ENCODE measurements around the gene RCAN2.

RCAN2 gene

DNA sequence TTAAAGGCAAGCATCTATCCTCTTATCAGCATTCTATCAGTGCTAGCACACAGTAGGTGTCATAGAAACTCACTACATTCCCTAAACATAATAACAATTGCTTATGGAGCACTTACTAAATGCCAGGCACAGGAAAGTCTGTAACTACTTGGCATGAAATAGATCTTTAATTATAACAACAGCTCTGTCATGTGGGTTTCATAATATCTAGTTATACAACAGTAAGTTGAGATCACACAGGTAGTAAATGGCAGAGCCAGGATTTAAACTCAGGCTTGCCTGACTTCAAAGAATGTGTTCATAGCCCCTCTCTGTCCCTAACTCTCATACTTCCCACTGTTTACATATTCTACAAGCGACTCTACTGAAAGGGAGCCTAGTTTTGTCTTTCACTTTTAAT, 254.5 kb downstream of the RCAN2 start:
- DNase-seq (ENCODE audit: extremely low spot score, insufficient read length, low read depth) (no peak), FAIRE-seq (no peak)

DNA sequence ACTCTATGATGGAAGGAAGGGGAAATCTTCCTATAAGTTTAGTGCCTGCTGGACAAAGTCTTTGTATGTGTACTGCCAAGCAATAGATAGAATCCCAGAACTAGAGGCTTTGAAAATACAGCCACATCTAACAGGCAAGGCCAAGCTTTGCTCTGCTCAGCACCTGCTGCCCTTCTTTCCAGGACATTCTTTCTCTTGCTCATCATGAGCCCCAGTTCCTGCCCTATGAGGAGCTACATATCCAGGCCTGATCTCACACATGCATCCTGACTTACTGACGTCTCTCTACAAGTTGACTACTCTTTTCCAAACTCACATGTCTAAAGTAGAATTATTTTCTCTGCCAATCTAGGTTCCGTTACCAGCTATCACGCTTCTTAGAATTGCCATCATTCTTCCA, 256.0 kb downstream of the RCAN2 start:
- DNase-seq (ENCODE audit: extremely low spot score, insufficient read length, low read depth) (no peak), FAIRE-seq (no peak)

DNA sequence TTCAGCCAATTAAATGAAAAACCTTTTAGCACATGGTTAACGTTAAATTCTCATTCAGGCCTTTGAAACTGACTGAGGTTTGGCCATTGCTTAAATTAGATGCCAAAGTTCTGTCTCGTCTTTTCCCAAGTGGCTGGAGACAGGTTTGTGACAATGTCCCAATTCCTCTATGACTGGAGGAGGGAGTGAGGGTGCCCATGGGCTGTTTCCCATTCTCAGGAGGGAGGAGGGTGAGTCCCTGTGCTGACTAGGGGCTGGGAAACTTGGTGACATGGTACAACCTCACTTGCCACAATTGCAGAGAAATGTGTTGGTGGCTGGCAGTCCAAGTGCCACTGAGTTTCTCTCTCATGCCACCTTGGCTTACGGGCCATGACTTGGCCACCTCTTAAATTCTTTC, 256.5 kb downstream of the RCAN2 start:
- DNase-seq (ENCODE audit: extremely low spot score, insufficient read length, low read depth) = no peak

DNA sequence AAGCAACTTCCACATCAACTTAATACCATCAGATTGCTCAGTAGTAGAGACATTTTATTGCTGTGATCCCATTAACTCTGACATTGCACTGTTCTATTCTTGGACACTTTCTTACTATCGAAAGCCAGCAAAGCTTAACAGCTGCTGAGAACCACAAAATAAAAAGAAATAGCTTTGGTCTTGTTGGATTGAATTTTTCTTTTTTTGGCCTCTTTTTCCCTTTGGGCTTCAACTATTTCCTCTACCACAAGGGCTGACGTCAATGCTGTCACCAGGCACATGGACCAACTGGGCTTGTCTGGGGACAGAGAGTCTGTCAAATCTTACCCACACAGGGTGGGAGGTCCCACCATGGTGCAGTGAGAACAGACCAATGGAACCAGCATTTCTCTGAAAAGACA, 257.1 kb downstream of the RCAN2 start:
- no peak for DNase-seq (ENCODE audit: extremely low spot score, insufficient read length, low read depth)
- no peak for FAIRE-seq

More for the DNA sequence above, 256.5 kb downstream of the RCAN2 start:
- FAIRE-seq = no peak

DNA sequence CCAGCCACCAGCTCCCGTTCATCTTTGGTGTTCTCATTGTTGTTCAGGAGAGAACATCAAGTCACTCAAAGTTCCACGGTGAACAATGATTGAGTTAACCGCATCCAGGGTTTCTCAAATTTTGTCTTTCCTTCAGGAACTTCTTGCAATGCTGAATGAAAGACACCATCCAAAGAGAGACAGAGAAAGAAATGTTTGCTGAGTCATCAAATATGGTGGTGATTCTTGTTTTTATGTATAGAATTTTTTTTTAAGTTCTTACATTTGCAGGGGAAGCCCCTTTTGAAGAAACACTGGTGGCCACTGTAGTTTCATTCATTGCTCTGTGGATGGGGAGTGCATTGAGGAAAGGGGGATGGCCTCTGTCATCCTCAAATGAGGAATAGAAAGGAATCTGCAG, 258.1 kb downstream of the RCAN2 start:
- DNase-seq (ENCODE audit: extremely low spot score, insufficient read length, low read depth) (no peak), FAIRE-seq (no peak)

DNA sequence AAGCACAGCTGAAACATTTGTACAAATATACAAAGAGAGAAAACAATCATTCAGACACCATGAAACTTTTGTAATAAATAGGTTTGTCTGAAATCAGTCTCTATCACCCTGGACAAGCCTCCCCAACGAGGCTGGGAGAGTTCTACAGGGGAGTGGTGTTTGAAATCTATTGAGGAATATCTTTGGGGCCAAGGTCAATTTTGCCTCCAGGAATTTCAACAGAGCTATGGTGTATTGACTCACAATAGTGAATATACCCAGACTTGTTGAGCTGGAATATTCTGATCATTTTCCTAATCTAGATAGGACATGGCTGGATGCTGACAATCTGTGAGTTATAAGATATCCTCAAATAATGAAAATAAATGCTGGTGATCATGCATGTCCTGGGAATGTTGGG, 269.0 kb downstream of the RCAN2 start:
- no peak for DNase-seq (ENCODE audit: extremely low spot score, insufficient read length, low read depth)
- FAIRE-seq = peak; percentile 12

DNA sequence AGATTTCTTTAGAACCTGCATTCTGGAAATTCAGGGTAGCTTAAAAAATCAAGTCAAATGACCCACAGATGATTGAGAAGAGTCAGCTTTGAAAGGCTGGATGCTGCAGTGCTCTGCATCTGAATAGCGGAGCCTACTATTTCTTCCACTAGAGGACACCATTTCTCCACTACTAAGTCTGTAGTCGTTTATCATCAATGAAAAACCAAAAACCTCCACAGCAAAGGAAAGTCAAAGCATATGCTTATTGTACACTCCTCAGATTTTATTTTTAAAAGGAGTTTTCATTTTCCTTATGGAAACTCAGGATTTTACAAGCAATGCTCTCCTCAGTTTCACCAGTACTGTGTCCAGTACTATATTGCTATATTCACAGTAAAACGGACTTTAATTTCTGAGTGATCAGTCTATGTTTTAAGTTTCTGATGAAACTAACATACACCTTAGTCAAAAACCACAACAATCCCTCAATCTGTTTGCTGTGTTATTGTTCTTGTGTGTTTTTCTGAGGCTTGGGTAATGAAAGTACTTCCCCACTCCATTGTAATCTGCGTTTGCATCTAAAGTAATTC, 269.9 kb downstream of the RCAN2 start:
- FAIRE-seq (no peak), DNase-seq (ENCODE audit: extremely low spot score, insufficient read length, low read depth) (peak; percentile 30)

DNA sequence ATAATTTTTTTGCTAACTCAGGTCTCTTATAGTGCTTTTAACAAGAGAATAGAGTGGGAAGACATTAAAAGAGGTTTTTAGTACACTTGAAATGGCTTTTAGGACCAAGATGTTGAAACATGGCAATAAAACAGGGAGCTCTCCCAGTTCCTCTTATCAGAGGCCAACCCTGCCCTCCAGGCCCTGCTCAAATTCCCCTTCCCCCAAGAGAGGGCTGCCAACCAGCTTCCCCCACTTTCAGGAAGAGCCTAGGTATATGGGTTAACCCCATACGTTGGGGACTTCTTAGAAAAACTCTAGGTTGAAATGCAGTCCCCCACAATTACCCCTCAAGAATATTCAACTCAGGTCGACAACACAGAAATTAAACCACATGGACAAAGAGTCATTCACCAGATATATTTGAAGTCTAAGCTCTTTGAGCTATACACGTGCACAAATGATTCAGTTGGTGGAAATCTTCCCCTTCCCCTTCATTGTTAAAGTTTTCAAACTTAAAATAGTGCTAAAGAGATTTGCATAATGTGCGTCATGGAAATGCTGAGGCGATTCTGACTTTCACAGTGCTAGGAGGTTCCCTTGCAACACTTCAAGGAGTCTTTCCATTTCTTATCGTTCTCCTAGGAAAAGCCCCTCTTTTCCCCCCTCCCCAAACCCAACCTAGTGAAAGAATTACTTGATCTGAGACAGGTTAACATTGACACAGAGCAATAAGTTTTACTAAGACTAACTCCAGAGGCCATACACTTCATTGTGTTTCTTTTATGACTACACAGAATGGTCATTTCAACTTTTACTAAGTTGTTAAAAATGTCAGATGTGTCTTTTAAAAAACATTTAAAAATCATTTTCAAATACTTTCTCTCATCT, 270.7 kb downstream of the RCAN2 start:
- DNase-seq (ENCODE audit: extremely low spot score, insufficient read length, low read depth) (peak; percentile 3), FAIRE-seq (peak; percentile 84)

DNA sequence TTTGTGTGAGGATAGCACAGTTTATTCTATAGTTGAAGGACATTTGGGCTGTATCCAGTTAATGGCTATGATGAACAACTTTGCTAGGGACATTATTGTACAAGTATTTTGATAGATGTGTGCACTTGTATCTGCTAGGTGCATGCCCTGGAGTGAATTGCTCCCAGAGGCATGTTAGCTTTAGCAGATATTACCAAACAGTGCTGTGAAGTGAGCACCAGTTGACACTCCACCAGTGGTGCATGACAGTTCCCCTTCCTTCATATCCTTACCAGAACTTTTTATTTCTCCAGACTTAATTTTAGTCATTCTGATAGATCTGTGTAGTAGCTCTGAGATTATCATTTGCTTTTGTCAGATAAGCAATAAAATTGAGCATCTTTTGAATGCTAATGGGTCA, 271.6 kb downstream of the RCAN2 start:
- no peak for DNase-seq (ENCODE audit: extremely low spot score, insufficient read length, low read depth)
- no peak for FAIRE-seq

DNA sequence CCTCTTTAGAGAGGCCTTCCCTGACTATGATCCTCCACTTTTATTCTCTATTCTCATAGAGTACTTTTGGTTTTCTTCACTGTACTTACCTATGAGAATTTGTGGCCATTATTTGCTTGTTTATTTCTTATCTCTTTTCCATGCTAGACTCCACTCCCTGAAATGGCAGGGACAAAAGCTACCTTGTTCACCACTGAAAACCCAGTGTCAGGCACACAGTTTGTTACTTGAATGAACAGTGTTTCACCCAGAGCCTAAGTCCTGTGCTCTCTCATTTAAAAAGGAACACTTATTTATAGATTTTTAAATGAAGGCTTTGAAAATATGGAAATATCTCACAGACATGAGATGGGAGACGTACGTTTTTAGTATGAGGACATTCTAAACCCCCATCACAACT, 272.8 kb downstream of the RCAN2 start:
- DNase-seq (ENCODE audit: extremely low spot score, insufficient read length, low read depth) (no peak), FAIRE-seq (no peak)

DNA sequence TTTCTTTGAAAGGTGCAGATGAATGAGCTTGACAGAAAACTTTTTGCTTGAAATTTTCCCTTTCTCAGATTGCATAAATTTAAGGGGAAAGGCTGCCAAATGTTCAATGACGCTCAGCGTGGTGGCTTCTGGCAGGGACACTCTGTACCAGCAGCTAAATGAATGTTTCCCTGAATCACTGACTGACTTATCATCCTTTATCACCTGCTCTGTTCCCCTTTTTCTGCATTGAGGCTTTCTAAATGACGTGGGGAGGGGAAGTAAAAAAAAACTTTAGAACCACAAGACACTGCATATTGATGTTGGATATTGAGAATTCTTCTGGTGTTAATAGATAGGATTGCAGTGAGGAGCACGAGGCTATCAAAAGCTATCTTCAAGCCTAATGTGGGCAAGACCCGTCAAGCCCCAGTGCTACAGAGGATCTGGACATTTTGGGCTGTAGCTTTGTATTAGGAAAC, 273.5 kb downstream of the RCAN2 start:
- FAIRE-seq = peak; percentile 80
- DNase-seq (ENCODE audit: extremely low spot score, insufficient read length, low read depth) = peak; percentile 22

DNA sequence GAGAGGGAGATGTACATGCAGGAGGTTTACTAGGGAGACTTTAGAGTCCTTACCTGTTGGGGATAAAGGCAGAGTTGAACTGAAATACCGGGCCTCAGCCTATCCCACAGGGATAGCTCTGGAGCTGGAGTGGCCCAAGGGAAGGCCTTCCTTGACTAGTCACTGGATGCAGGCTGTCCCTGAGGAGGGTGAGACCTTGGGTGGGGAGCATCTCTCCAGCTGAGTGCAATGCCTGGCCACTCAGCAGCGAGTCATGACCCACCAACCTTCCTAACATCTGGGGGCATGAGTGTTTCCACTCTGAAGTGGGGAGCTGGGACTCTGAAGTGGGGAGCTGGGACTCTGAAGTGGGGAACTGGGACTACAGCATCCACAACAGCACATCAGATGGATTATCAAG, 274.4 kb downstream of the RCAN2 start:
- DNase-seq (ENCODE audit: extremely low spot score, insufficient read length, low read depth) = no peak
- no peak for FAIRE-seq

DNA sequence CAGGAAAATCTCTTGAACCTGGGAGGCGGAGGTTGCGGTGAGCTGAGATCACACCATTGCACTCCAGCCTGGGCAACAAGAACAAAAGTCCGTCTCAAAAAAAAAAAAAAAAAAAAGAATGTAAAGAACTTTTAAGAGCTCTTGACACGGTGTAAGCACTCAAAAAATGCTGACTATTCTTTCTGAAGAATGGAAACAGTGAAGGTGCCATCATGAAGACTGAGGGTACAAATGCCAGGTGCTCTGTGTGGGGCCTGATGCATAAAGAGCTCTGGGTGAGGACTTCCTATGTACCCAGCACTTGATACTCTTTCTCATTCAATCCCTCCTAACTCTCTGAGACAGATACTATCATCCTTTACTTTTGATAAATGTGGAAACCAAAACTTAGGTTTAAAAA, 275.5 kb downstream of the RCAN2 start:
- DNase-seq (ENCODE audit: extremely low spot score, insufficient read length, low read depth) (no peak), FAIRE-seq (no peak)

DNA sequence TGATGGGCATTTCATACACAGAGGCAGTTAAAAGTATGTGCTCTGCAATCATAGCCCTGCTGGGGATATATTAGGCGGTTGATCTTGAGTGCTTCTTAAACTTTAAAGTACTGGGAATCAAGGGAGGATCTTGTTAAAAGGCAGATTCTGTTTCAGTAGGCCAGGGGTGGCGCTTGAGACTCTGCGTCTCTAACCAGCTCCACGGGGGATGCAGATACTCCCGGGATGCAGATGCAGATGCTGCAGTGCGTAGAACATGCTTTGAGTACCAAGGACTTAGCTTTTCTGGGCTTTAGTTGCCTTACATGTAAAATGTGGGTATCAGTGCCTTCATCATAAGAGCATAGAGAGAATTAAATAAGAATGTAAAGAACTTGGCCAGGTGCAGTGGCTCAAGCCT, 276.0 kb downstream of the RCAN2 start:
- DNase-seq (ENCODE audit: extremely low spot score, insufficient read length, low read depth) (no peak), FAIRE-seq (no peak)

DNA sequence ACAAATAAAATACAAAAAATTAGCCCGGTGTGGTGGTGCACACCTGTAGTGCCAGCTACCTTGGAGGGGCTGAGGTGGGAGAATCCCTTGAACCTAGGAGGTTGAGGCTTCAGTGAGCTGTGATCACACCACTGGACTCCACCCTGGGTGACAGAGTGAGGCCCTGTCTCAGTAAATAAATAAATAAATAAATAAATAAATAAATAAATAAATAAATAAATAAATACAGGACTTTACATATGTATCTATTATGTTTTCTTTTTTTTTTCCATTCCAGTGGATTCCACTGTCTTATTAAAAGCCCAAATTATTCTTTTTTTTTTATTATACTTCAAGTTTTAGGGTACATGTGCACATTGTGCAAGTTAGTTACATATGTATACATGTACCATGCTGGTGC, 279.3 kb downstream of the RCAN2 start:
- no peak for FAIRE-seq

DNA sequence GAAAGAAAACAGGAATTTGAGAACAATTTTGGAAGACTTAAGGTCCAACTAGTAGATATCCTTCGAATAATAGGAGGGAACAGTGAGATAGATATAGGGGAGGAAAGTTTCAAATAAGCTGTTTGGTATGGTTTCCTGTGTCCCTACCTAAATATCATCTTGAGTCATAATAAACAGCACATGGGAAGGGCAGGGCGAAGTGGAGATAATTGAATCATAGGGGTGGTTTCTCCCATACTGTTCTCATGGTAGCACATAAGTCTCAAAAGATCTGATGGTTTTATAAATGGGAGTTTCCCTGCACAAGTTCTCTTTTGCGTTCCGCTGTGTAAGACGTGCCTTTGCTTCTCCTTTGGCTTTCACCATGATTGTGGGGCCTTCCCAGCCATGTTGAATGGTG, 281.0 kb downstream of the RCAN2 start:
- DNase-seq (ENCODE audit: extremely low spot score, insufficient read length, low read depth) (no peak), FAIRE-seq (no peak)

More for the DNA sequence above, 279.3 kb downstream of the RCAN2 start:
- no peak for DNase-seq (ENCODE audit: extremely low spot score, insufficient read length, low read depth)

DNA sequence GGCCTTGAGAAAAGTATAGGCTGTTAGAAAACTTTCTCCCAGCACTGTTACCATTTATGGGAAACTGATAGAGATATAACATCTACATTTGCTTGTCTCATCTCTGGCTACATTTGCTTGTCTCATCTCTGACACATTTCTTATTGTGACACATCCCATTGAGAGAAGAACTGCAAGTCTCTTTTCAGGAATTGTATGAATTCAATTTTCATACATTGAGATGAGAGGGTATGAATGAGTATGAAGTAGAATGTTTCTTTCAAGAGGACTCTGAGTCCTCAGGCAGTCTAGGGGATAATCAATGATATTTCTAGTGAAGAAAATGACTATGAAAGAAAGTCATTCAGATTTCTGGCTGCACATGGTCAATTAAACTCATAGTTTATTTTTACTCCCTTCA, 282.9 kb downstream of the RCAN2 start:
- DNase-seq (ENCODE audit: extremely low spot score, insufficient read length, low read depth) (no peak), FAIRE-seq (no peak)

DNA sequence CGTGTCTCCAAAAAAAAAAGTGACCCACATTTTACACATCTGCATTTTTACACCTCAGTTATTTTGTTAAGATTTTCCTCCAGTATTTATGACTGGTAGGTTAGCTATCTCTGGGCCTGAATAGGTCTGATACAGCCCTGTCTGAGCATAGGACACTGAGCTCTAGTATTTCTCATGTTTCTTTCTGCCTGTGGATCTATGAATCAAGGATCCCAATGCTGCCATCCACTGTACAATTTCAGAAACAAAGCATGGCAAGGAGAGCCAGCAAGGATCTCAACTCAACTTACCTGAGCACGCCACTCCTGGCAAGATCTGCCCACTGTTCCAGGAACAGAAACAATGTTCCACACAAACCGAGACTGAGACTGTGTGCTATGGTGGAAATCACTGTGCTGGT, 284.1 kb downstream of the RCAN2 start:
- FAIRE-seq (no peak), DNase-seq (ENCODE audit: extremely low spot score, insufficient read length, low read depth) (no peak)

DNA sequence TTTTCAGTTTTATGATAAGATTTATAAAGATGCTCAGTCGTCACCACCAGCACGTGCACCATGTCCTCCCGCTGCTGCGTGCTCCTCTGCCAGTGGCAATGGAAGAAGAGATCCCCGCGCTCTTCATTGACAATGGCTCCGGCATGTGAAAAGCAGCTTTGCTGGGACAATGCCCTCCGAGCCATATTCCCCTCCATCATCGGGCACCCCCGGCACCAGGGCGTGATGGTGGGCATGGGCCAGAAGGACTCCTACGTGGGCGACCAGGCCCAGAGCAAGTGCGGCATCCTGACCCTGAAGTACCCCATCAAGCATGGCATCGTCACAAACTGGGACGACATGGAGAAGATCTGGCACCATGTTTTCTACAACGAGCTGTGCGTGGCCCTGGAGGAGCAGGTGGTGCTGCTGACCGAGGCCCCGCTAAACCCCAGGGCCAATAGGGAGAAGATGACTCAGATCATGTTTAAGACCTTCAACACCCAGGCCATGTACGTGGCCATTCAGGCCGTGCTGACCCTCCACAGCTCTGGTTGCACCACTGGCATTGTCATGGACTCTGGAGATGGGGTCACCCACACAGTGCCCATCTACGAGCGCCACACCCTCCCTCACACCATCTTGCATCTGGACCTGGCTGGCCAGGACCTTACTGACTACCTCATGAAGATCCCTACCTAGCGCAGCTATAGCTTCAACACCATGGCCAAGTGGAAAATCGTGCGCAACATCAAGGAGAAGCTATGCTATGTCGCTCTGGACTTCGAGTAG, 286.2 kb downstream of the RCAN2 start:
- DNase-seq (ENCODE audit: extremely low spot score, insufficient read length, low read depth) = no peak

DNA sequence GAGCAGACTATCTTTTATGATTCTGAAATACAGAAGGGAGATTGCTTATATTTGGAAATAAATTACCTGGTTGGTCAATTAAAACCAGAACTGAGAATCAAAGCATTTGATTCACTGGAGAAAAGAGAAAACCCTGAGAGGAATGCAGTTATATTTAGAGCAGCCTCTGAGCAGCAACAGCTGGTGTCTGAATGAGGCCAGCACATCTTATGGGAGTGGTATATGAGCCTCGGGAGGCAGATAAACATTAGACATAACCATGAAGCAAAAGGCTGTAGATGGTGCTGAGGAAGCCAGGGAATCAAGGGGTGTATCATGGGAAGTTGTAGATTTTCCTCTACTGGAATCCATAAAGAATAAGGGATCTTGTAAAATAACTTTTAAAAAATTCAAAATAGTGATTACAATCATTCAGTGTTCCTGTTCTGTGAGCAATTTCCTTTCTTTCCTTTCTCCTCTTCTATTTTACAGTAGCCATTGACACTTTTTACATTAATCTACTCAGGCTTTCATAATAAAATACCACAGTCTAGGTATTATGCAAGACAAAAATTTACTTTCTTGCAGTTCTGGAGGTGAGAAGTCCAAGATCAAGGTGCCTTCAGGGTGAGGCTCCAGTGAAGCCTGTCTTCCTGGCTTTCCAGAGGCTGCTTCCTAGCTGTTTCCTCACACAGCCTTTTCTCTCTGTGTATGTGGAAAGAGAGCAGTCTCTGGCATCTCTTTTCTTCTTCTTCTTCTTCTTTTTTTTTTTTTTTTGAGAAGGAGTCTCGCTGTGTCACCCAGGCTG, 287.7 kb downstream of the RCAN2 start:
- DNase-seq (ENCODE audit: extremely low spot score, insufficient read length, low read depth) = no peak
- FAIRE-seq = no peak

More for the DNA sequence above, 286.2 kb downstream of the RCAN2 start:
- no peak for FAIRE-seq

All from GM18507 (cell line).